Parathyroid adenoma (tissue), 2 donors: ENCODE measurements around the gene LSM6.

Experiments used
- H2AFZ ChIP-seq: fragments of 300-600 bp; sonication (generic); one replicate; pipeline ENCODE4 v1.7.0; 2017; ENCODE audit warnings: antibody characterized with exemption, mild to moderate bottlenecking
- H3K27ac ChIP-seq: fragments of 300-600 bp; sonication (generic); one replicate; pipeline ENCODE4 v1.7.0; 2017
- H3K27me3 ChIP-seq: fragments of 300-600 bp; sonication (generic); one replicate; pipeline ENCODE4 v1.7.0; 2017; ENCODE audit warnings: low read length; ENCODE audit not compliant: control insufficient read depth, insufficient read depth
- H3K36me3 ChIP-seq: fragments of 300-600 bp; sonication (generic); one replicate; pipeline ENCODE4 v1.7.0; 2017; ENCODE audit warnings: low read length; ENCODE audit not compliant: control insufficient read depth, insufficient read depth
- H3K4me1 ChIP-seq: fragments of 300-600 bp; sonication (generic); one replicate; pipeline ENCODE4 v1.7.0; 2017; ENCODE audit warnings: control low read depth
- H3K4me2 ChIP-seq: fragments of 300-600 bp; sonication (generic); one replicate; pipeline ENCODE4 v1.7.0; 2017; ENCODE audit warnings: low read length
- H3K4me3 ChIP-seq: fragments of 300-600 bp; sonication (generic); one replicate; pipeline ENCODE4 v1.7.0; 2017; ENCODE audit warnings: low read depth, low read length
- H3K79me2 ChIP-seq: fragments of 300-600 bp; sonication (generic); one replicate; pipeline ENCODE4 v1.7.0; 2017; ENCODE audit warnings: control low read depth
- H3K9ac ChIP-seq: fragments of 300-600 bp; sonication (generic); one replicate; pipeline ENCODE4 v1.7.0; 2017; ENCODE audit warnings: mild to moderate bottlenecking
- H3K9me3 ChIP-seq: fragments of 300-600 bp; sonication (generic); one replicate; pipeline ENCODE4 v1.7.0; 2017; ENCODE audit warnings: low read length; ENCODE audit not compliant: control insufficient read depth
- CTCF ChIP-seq: fragments of 300-600 bp; sonication (generic); IDR thresholded peaks from one replicate; pipeline ENCODE4 v1.7.0; 2017; ENCODE audit warnings: antibody characterized with exemption, mild to moderate bottlenecking
- donor health status: primary hyperparathyroidism.

The LSM6 gene

GRCh38 chr4:146235654-146236177 is 60.2 kb downstream of the LSM6 start:
- H3K36me3 ChIP-seq = no peaks in the 10 kb centered on the region
- H3K27ac ChIP-seq = no peak overlapping the region
- no peaks in the 10 kb centered on the region for H3K79me2 ChIP-seq
- no peak overlapping the region for H3K4me2 ChIP-seq
- H3K4me3 ChIP-seq = no peak overlapping the region
- no peak overlapping the region for H3K9ac ChIP-seq
- no peaks in the 10 kb centered on the region for H3K9me3 ChIP-seq
- no peaks in the 10 kb centered on the region for H3K4me1 ChIP-seq
- TF ChIP-seq CTCF = no peak
- no peaks in the 10 kb centered on the region for H3K27me3 ChIP-seq
- no peak overlapping the region for H2AFZ ChIP-seq

- no peaks in the 10 kb centered on the region for H3K27me3 ChIP-seq
- no peak overlapping the region for H3K4me3 ChIP-seq
- no peak for TF ChIP-seq CTCF
- no peak overlapping the region for H3K27ac ChIP-seq
- H3K79me2 ChIP-seq = no peaks in the 10 kb centered on the region
- H3K4me1 ChIP-seq = no peaks in the 10 kb centered on the region
- no peaks in the 10 kb centered on the region for H3K36me3 ChIP-seq
- H3K4me2 ChIP-seq = no peak overlapping the region
- no peak overlapping the region for H2AFZ ChIP-seq
- H3K9me3 ChIP-seq = no peaks in the 10 kb centered on the region
- H3K9ac ChIP-seq = no peak overlapping the region
Observed at GRCh38 chr4:146236216-146236615, 60.7 kb downstream of the LSM6 start.

GRCh38 chr4:146237092-146237491 is 61.6 kb downstream of the LSM6 start:
- Histone ChIP-seq H3K36me3 (no peaks in the 10 kb centered on the region), H3K9me3 (no peaks in the 10 kb centered on the region), H3K9ac (no peak overlapping the region), H3K79me2 (no peaks in the 10 kb centered on the region), H3K4me1 (no peaks in the 10 kb centered on the region), H3K4me2 (no peak overlapping the region), H2AFZ (no peak overlapping the region), H3K27ac (no peak overlapping the region), H3K27me3 (no peaks in the 10 kb centered on the region), H3K4me3 (no peak overlapping the region)
- TF ChIP-seq CTCF = no peak

GRCh38 chr4:146238107-146238506 is 62.6 kb downstream of the LSM6 start:
- Histone ChIP-seq H3K4me2 (no peak overlapping the region), H3K9me3 (no peaks in the 10 kb centered on the region), H3K4me3 (no peak overlapping the region), H3K4me1 (peaks cover under 1% of the 10 kb centered on the region), H3K27me3 (peaks cover 2% of the 10 kb centered on the region), H3K9ac (no peak overlapping the region), H3K27ac (no peak overlapping the region), H2AFZ (no peak overlapping the region), H3K36me3 (no peaks in the 10 kb centered on the region), H3K79me2 (no peaks in the 10 kb centered on the region)
- no peak for TF ChIP-seq CTCF
